OCI-LY7 (cell line): ENCODE data around the gene CDR2.

Experiments used
- EZH2phosphoT487 ChIP-seq: fragments of 200-600 bp; sonication (generic); IDR thresholded peaks from 2 replicates; pipeline ENCODE4 v1.6.1; 2018; ENCODE audit warnings: low read depth, borderline replicate concordance, mild to moderate bottlenecking, mixed run types, antibody characterized with exemption, low read length, moderate library complexity, mixed read lengths
- TF ChIP-seq, protein P1 (sequence below): fragments of 200-600 bp; sonication (generic); conservative IDR thresholded peaks from 2 replicates; pipeline ENCODE4 v1.5.1; 2014; ENCODE audit warnings: mild to moderate bottlenecking, antibody characterized with exemption, low read length, moderate library complexity, mixed read lengths

DNA sequence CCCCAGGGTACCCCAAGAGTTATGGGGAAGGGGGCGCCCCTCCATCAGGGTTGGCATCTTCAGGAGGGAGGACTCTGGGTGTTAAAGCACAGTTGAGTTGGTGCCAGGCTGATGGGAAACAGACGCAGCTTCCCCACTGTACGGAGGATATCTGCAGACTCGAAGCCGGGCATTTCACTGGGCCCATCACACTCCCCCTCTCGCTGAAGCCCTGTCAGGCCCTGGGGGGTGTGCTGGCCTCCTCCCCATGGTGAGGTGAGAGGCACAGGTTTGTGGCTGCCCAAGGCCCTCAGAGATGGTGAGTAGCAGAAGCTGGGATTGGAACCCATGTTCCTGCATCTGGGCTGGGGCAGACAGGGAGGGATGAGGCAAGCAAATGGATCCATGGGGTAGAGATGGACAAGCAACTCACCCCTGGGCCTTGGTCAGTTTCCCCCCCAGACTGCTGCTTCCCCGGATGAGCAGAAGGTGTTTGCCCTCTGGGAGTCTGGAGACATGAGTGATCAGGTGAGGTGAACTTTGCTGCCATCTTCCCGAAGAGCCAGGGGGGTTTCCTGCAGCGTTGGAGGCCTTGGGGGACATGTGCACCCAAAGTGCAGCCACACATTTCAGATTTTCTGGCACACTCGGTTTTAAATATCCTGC lies 46.2 kb downstream of the CDR2 start:
- TF ChIP-seq, protein P1, sequence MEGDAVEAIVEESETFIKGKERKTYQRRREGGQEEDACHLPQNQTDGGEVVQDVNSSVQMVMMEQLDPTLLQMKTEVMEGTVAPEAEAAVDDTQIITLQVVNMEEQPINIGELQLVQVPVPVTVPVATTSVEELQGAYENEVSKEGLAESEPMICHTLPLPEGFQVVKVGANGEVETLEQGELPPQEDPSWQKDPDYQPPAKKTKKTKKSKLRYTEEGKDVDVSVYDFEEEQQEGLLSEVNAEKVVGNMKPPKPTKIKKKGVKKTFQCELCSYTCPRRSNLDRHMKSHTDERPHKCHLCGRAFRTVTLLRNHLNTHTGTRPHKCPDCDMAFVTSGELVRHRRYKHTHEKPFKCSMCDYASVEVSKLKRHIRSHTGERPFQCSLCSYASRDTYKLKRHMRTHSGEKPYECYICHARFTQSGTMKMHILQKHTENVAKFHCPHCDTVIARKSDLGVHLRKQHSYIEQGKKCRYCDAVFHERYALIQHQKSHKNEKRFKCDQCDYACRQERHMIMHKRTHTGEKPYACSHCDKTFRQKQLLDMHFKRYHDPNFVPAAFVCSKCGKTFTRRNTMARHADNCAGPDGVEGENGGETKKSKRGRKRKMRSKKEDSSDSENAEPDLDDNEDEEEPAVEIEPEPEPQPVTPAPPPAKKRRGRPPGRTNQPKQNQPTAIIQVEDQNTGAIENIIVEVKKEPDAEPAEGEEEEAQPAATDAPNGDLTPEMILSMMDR = no peak
- TF ChIP-seq EZH2phosphoT487 = no peak
